SK-N-SH treated with all-trans-retinoic acid at 6 μM for 48 hours (cell line): ENCODE results near the gene TUT4.

Experiments
- ATAC-seq: fragments of 200-7000 bp; cut with Tn5 transposase; 3 replicates; pipeline ENCODE4 v1.9.1; 2020; ENCODE audit warnings: mild to moderate bottlenecking, moderate library complexity
- ARNTL ChIP-seq: fragments of 450-650 bp; formaldehyde crosslinking; IDR thresholded peaks from 2 replicates; pipeline ENCODE4 v1.5.0; 2020; ENCODE audit warnings: low read depth, mild to moderate bottlenecking, moderate library complexity, borderline replicate concordance
- BACH2 ChIP-seq: fragments of 250-450 bp; sonication (Bioruptor Pico); IDR thresholded peaks from 2 replicates; pipeline ENCODE4 v1.9.0; 2021; ENCODE audit warnings: mild to moderate bottlenecking, borderline replicate concordance
- CSDC2 ChIP-seq: fragments of 250-450 bp; sonication (Bioruptor Pico); IDR thresholded peaks from 2 replicates; pipeline ENCODE4 v1.5.0; 2020; ENCODE audit warnings: mild to moderate bottlenecking, moderate library complexity
- ESRRG ChIP-seq: fragments of 250-450 bp; sonication (Bioruptor Pico); IDR thresholded peaks from 2 replicates; pipeline ENCODE4 v1.6.1; 2021; ENCODE audit warnings: mild to moderate bottlenecking
- GLIS3 ChIP-seq: fragments of 250-450 bp; sonication (Bioruptor Pico); IDR thresholded peaks from 2 replicates; pipeline ENCODE4 v1.5.0; 2020; ENCODE audit warnings: mild to moderate bottlenecking, moderate library complexity
- ISL1 ChIP-seq: fragments of 250-450 bp; sonication (Bioruptor Pico); IDR thresholded peaks from 2 replicates; pipeline ENCODE4 v2.1.2; 2022; ENCODE audit warnings: mild to moderate bottlenecking, moderate library complexity
- OSR1 ChIP-seq: fragments of 250-450 bp; sonication (Bioruptor Pico); IDR thresholded peaks from 2 replicates; pipeline ENCODE4 v1.8.0; 2022; ENCODE audit warnings: moderate library complexity, mild to moderate bottlenecking, inconsistent platforms
- PPARA ChIP-seq: fragments of 250-450 bp; sonication (Bioruptor Pico); IDR thresholded peaks from 2 replicates; pipeline ENCODE4 v1.5.0; 2020; ENCODE audit warnings: mild to moderate bottlenecking, borderline replicate concordance
- RARB ChIP-seq: fragments of 250-450 bp; sonication (Bioruptor Pico); IDR thresholded peaks from 2 replicates; pipeline ENCODE4 v1.8.0; 2021; ENCODE audit warnings: mild to moderate bottlenecking, moderate library complexity
- SNAI2 ChIP-seq: fragments of 250-450 bp; sonication (Bioruptor Pico); IDR thresholded peaks from 2 replicates; pipeline ENCODE4 v1.5.0; 2020; ENCODE audit warnings: mild to moderate bottlenecking, moderate library complexity
- TOX ChIP-seq: fragments of 250-450 bp; sonication (Bioruptor Pico); IDR thresholded peaks from 2 replicates; pipeline ENCODE4 v1.8.0; 2021; ENCODE audit warnings: mild to moderate bottlenecking, moderate library complexity, borderline replicate concordance
- ZC3H10 ChIP-seq: fragments of 250-450 bp; sonication (Bioruptor Pico); IDR thresholded peaks from 2 replicates; pipeline ENCODE4 v1.5.1; 2021; ENCODE audit warnings: mild to moderate bottlenecking, moderate library complexity
- ZFP3 ChIP-seq: fragments of 250-450 bp; sonication (Bioruptor Pico); IDR thresholded peaks from 2 replicates; pipeline ENCODE4 v1.5.0; 2020; ENCODE audit warnings: mild to moderate bottlenecking, moderate library complexity
- ZNF565 ChIP-seq: fragments of 450-650 bp; formaldehyde crosslinking; conservative IDR thresholded peaks from 2 replicates; pipeline ENCODE4 v1.5.0; 2020; ENCODE audit warnings: low read depth, mild to moderate bottlenecking, moderate library complexity
- ZNF70 ChIP-seq: fragments of 450-650 bp; formaldehyde crosslinking; IDR thresholded peaks from 2 replicates; pipeline ENCODE4 v1.5.0; 2020; ENCODE audit warnings: mild to moderate bottlenecking, moderate library complexity
- ZNF8 ChIP-seq: fragments of 450-650 bp; formaldehyde crosslinking; IDR thresholded peaks from 2 replicates; pipeline ENCODE4 v1.5.0; 2020; ENCODE audit warnings: mild to moderate bottlenecking, moderate library complexity
- TF ChIP-seq, protein P1 (sequence below): fragments of 250-450 bp; sonication (Bioruptor Pico); IDR thresholded peaks from 2 replicates; pipeline ENCODE4 v1.5.1; 2021; ENCODE audit warnings: mild to moderate bottlenecking, moderate library complexity
- TF ChIP-seq, protein P2 (sequence below): fragments of 250-450 bp; sonication (Bioruptor Pico); IDR thresholded peaks from 2 replicates; pipeline ENCODE4 v1.8.0; 2021; ENCODE audit warnings: low read depth, mild to moderate bottlenecking, moderate library complexity, borderline replicate concordance
- TF ChIP-seq, protein P3 (sequence below): fragments of 250-450 bp; sonication (Bioruptor Pico); IDR thresholded peaks from 2 replicates; pipeline ENCODE4 v1.8.0; 2020; ENCODE audit warnings: mild to moderate bottlenecking, moderate library complexity, borderline replicate concordance
- TF ChIP-seq, protein P4 (sequence below): fragments of 250-450 bp; sonication (Bioruptor Pico); IDR thresholded peaks from 2 replicates; pipeline ENCODE4 v1.5.1; 2020; ENCODE audit warnings: low read depth, mild to moderate bottlenecking, moderate library complexity
- TF ChIP-seq, protein P5 (sequence below): fragments of 250-450 bp; sonication (Bioruptor Pico); IDR thresholded peaks from 2 replicates; pipeline ENCODE4 v1.5.0; 2020; ENCODE audit warnings: mild to moderate bottlenecking, moderate library complexity

Gene TUT4

DNA sequence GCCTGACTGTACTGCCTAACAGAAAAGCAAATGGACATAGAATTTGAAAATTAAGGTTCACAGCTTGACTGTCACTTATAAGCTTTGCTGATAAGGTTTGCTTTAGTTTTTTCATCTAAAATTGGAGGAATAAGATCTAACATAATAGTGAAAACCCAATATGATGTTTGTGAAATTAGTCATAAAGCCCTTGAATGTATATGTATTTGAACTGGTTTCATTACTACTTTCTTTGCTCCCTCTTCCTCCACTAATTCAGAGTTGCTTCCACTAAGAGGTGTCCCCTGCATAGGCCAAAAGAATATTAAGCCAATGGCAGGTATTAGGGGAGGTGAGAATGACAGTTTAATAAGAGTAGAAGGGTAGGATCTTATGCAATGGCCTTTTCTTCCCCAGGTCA is 137.9 kb downstream of the TUT4 start:
- no peak for ATAC-seq
- TF ChIP-seq TOX (CRISPR knock-in tag), result no peak
- TF ChIP-seq OSR1 (CRISPR knock-in tag), result no peak
- TF ChIP-seq, protein P1, sequence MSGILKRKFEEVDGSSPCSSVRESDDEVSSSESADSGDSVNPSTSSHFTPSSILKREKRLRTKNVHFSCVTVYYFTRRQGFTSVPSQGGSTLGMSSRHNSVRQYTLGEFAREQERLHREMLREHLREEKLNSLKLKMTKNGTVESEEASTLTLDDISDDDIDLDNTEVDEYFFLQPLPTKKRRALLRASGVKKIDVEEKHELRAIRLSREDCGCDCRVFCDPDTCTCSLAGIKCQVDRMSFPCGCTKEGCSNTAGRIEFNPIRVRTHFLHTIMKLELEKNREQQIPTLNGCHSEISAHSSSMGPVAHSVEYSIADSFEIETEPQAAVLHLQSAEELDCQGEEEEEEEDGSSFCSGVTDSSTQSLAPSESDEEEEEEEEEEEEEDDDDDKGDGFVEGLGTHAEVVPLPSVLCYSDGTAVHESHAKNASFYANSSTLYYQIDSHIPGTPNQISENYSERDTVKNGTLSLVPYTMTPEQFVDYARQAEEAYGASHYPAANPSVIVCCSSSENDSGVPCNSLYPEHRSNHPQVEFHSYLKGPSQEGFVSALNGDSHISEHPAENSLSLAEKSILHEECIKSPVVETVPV (CRISPR knock-in tag), result no peak
- TF ChIP-seq, protein P2, sequence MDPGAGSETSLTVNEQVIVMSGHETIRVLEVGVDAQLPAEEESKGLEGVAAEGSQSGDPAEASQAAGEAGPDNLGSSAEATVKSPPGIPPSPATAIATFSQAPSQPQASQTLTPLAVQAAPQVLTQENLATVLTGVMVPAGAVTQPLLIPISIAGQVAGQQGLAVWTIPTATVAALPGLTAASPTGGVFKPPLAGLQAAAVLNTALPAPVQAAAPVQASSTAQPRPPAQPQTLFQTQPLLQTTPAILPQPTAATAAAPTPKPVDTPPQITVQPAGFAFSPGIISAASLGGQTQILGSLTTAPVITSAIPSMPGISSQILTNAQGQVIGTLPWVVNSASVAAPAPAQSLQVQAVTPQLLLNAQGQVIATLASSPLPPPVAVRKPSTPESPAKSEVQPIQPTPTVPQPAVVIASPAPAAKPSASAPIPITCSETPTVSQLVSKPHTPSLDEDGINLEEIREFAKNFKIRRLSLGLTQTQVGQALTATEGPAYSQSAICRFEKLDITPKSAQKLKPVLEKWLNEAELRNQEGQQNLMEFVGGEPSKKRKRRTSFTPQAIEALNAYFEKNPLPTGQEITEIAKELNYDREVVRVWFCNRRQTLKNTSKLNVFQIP (CRISPR knock-in tag), result no peak
- no peak for TF ChIP-seq PPARA (CRISPR knock-in tag)
- TF ChIP-seq, protein P3, sequence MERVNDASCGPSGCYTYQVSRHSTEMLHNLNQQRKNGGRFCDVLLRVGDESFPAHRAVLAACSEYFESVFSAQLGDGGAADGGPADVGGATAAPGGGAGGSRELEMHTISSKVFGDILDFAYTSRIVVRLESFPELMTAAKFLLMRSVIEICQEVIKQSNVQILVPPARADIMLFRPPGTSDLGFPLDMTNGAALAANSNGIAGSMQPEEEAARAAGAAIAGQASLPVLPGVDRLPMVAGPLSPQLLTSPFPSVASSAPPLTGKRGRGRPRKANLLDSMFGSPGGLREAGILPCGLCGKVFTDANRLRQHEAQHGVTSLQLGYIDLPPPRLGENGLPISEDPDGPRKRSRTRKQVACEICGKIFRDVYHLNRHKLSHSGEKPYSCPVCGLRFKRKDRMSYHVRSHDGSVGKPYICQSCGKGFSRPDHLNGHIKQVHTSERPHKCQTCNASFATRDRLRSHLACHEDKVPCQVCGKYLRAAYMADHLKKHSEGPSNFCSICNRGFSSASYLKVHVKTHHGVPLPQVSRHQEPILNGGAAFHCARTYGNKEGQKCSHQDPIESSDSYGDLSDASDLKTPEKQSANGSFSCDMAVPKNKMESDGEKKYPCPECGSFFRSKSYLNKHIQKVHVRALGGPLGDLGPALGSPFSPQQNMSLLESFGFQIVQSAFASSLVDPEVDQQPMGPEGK (CRISPR knock-in tag), result no peak
- TF ChIP-seq BACH2 (CRISPR knock-in tag), result no peak
- no peak for TF ChIP-seq ZFP3 (CRISPR knock-in tag)
- no peak for TF ChIP-seq ISL1 (CRISPR knock-in tag)
- no peak for TF ChIP-seq ZC3H10 (CRISPR knock-in tag)
- TF ChIP-seq, protein P4, sequence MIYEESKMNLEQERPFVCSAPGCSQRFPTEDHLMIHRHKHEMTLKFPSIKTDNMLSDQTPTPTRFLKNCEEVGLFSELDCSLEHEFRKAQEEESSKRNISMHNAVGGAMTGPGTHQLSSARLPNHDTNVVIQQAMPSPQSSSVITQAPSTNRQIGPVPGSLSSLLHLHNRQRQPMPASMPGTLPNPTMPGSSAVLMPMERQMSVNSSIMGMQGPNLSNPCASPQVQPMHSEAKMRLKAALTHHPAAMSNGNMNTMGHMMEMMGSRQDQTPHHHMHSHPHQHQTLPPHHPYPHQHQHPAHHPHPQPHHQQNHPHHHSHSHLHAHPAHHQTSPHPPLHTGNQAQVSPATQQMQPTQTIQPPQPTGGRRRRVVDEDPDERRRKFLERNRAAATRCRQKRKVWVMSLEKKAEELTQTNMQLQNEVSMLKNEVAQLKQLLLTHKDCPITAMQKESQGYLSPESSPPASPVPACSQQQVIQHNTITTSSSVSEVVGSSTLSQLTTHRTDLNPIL (CRISPR knock-in tag), result no peak
- no peak for TF ChIP-seq CSDC2 (CRISPR knock-in tag)
- TF ChIP-seq ESRRG, result no peak
- no peak for TF ChIP-seq RARB (CRISPR knock-in tag)
- TF ChIP-seq SNAI2 (CRISPR knock-in tag), result no peak
- no peak for TF ChIP-seq ZNF70 (CRISPR knock-in tag)
- no peak for TF ChIP-seq ZNF565
- no peak for TF ChIP-seq ARNTL
- TF ChIP-seq GLIS3 (CRISPR knock-in tag), result no peak
- TF ChIP-seq, protein P5, sequence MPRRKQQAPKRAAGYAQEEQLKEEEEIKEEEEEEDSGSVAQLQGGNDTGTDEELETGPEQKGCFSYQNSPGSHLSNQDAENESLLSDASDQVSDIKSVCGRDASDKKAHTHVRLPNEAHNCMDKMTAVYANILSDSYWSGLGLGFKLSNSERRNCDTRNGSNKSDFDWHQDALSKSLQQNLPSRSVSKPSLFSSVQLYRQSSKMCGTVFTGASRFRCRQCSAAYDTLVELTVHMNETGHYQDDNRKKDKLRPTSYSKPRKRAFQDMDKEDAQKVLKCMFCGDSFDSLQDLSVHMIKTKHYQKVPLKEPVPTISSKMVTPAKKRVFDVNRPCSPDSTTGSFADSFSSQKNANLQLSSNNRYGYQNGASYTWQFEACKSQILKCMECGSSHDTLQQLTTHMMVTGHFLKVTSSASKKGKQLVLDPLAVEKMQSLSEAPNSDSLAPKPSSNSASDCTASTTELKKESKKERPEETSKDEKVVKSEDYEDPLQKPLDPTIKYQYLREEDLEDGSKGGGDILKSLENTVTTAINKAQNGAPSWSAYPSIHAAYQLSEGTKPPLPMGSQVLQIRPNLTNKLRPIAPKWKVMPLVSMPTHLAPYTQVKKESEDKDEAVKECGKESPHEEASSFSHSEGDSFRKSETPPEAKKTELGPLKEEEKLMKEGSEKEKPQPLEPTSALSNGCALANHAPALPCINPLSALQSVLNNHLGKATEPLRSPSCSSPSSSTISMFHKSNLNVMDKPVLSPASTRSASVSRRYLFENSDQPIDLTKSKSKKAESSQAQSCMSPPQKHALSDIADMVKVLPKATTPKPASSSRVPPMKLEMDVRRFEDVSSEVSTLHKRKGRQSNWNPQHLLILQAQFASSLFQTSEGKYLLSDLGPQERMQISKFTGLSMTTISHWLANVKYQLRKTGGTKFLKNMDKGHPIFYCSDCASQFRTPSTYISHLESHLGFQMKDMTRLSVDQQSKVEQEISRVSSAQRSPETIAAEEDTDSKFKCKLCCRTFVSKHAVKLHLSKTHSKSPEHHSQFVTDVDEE (CRISPR knock-in tag), result no peak
- TF ChIP-seq, all 23 proteins: peak for 0

DNA sequence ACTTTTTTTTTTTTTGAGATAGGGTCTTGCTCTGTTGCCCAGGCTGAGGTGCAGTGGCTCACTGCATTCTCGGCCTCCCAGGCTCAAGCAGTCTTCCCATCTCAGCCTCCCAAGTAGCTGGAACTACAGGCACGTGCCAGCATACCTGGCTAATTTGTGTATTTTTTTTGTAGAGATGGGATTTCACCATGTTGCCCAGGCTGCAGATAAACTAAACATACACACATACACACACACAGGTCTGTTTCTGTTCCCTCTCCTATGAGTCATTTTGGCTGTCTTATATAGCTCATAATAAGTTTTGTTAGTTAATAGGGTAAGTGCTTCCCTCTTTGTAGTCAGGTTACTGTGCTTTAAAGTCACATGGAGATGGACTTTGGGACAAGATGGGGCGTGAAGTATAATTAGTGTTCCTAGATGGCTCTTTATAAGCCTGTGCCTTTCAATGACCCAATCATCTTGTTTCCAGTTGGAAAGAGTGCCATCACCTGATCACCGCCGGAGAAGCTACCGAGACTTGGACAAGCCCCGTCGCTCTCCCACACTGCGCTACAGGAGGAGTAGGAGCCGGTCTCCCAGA is 139.4 kb downstream of the TUT4 start:
- ATAC-seq, result no peak; the same call in 2 of the 3 replicates
- TF ChIP-seq, protein P2 (CRISPR knock-in tag), result no peak
- TF ChIP-seq CSDC2 (CRISPR knock-in tag), result no peak
- TF ChIP-seq, protein P3 (CRISPR knock-in tag), result no peak
- TF ChIP-seq ESRRG, result no peak
- no peak for TF ChIP-seq PPARA (CRISPR knock-in tag)
- TF ChIP-seq ZNF8 (CRISPR knock-in tag), result no peak
- no peak for TF ChIP-seq OSR1 (CRISPR knock-in tag)
- TF ChIP-seq BACH2 (CRISPR knock-in tag), result no peak
